ENCODE data around the gene SYT13. TPM values are rescaled to one million over a fixed set of nuclear protein-coding genes. Genes with fewer than 3 reads are reported as not detected.
"Not testable (repeated sequence)": the region's sequence is repeated elsewhere in the genome, so short reads cannot be mapped to it uniquely, and the experiment has no call there.

SYT13 gene
- total RNA-seq, 2 experiments from 2014 or later: not detected

GRCh38 chr11:45252877-45253276 lies 33.3 kb downstream of the SYT13 start:
- no peaks in the 10 kb centered on the region for H3K4me1 Mint-ChIP-seq (ENCODE audit: low read depth)
- ChIA-PET CTCF (interaction anchor here (0.5 to 1.8 kb wide), 17 partner anchors 9 to 377 kb away, joined by 3 to 16 read pairs (median 5); no protein-coding TSS in a partner anchor), POLR2A (no interaction called here)
- intact Hi-C loops (cut with micrococcal nuclease): no loop called here
- H3K9me3 Mint-ChIP-seq: no peaks in the 10 kb centered on the region
- no peaks in the 10 kb centered on the region for H3K36me3 Mint-ChIP-seq
- H3K27ac Mint-ChIP-seq: no peak overlapping the region
- H3K4me3 Mint-ChIP-seq: no peak overlapping the region
- DNase-seq: no peak
- peaks cover 11% of the 10 kb centered on the region for H3K27me3 Mint-ChIP-seq

DNA sequence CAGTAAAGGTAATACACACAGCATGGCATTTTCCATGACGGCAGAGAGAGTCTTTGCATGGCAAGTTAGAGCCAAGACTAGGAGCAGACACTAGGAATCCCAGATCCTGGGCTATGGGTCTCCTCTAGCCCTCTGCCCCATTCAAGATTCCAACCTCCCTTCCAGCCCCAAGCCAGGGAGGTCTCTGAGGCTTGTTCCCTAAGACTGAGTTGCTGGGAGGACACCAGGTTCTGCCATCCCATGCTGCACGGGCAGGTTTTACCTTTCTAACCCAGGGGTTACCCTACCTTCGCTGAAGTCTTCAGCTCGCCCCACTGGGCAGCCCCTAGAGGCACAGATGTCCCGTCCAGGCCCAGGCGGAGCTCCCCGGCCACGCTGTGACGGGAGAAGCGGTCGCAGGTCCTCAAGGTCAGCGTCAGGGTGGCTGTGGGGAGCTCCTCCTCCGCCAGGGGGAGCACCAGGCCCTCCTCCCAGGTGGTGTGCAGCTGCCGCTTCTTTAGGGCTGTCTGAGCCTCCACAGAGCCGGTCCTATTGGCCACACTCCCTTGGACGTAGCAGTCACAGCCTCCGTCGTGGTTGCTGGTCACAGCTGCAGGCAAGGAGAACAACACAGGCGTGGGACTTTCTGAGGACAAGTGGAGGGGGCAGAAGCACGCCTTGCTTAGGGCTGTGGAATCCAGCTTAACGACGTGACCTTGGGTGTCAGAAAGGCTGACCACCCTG lies 33.8 kb downstream of the SYT13 start:
- Mint-ChIP-seq H3K4me3 (no peak overlapping the region), H3K4me1 (ENCODE audit: low read depth) (no peaks in the 10 kb centered on the region), H3K27ac (no peak overlapping the region), H3K27me3 (peaks cover 10% of the 10 kb centered on the region), H3K9me3 (no peaks in the 10 kb centered on the region), H3K36me3 (no peaks in the 10 kb centered on the region)
- CTCF ChIA-PET: interaction anchor here (0.5 to 1.7 kb wide), 16 partner anchors 9 to 377 kb away, joined by 3 to 16 read pairs (median 5); partner anchors contain the start of gene SYT13
- DNase-seq: peak; percentile 49
- POLR2A ChIA-PET: no interaction called here
- intact Hi-C loops (cut with micrococcal nuclease): no loop called here

GRCh38 chr11:45250035-45250718 lies 36.0 kb downstream of the SYT13 start:
- H3K27ac Mint-ChIP-seq: no peak overlapping the region
- CTCF ChIA-PET: interaction anchor here (0.9 to 2.1 kb wide), 4 partner anchors 9 to 323 kb away, joined by 3 to 8 read pairs (median 3); no protein-coding TSS in a partner anchor

GRCh38 chr11:45249372-45249771 lies 36.8 kb downstream of the SYT13 start:
- POLR2A ChIA-PET; H3K27me3 Mint-ChIP-seq; H3K27ac Mint-ChIP-seq; H3K36me3 Mint-ChIP-seq; H3K9me3 Mint-ChIP-seq; H3K4me1 Mint-ChIP-seq (ENCODE audit: low read depth); H3K4me3 Mint-ChIP-seq; DNase-seq: not testable (repeated sequence)
- CTCF ChIA-PET: interaction anchor here (0.9 to 2.1 kb wide), 3 partner anchors 10 to 139 kb away, joined by 3 to 8 read pairs (median 3); no protein-coding TSS in a partner anchor
- intact Hi-C loops (cut with micrococcal nuclease): loop anchor here (5.0 kb wide), 1 partner anchor 137 kb away; no protein-coding TSS in a partner anchor

More at GRCh38 chr11:45250035-45250718, 36.0 kb downstream of the SYT13 start:
- H3K36me3 Mint-ChIP-seq: no peaks in the 10 kb centered on the region
- no peaks in the 10 kb centered on the region for H3K9me3 Mint-ChIP-seq
- POLR2A ChIA-PET: no interaction called here
- no peak overlapping the region for H3K4me3 Mint-ChIP-seq
- DNase-seq: no peak
- intact Hi-C loops (cut with micrococcal nuclease): no loop called here
- peaks cover 7% of the 10 kb centered on the region for H3K27me3 Mint-ChIP-seq
- H3K4me1 Mint-ChIP-seq (ENCODE audit: low read depth): no peaks in the 10 kb centered on the region

DNA sequence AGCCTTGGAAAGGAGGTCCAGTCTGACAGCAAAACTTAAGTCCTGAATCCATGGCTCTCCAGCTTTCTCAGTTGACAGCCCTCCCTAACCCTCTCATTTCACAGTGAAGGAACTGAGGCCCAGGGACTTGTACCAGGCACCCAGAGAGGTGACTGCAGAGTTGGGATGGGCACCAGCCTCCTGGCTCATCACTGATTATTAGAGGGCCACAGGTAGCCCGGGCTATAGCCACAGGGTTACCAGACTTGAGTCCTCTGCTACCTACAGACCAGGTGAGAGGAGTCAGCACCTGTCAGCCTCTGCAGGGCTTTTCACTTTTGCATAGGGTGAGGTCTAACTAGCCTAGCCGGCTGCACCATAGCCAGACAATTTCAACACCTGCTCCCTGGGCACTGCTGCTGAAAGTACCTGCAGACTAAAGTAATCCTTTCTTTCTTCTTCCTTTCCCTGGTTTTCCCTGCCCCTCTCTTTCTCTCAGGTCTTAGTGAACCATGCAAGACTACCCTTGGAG lies 37.6 kb downstream of the SYT13 start:
- Mint-ChIP-seq H3K27ac (no peak overlapping the region), H3K4me1 (ENCODE audit: low read depth) (no peaks in the 10 kb centered on the region), H3K9me3 (no peaks in the 10 kb centered on the region), H3K27me3 (peaks cover 7% of the 10 kb centered on the region), H3K36me3 (no peaks in the 10 kb centered on the region), H3K4me3 (no peak overlapping the region)
- ChIA-PET POLR2A (no interaction called here), CTCF (interaction anchor here (1.4 kb wide), 1 partner anchor 312 kb away, joined by 3 read pairs; no protein-coding TSS in a partner anchor)
- intact Hi-C loops (cut with micrococcal nuclease): loop anchor here (5.0 kb wide), 1 partner anchor 136 kb away; no protein-coding TSS in a partner anchor
- DNase-seq: no peak

DNA sequence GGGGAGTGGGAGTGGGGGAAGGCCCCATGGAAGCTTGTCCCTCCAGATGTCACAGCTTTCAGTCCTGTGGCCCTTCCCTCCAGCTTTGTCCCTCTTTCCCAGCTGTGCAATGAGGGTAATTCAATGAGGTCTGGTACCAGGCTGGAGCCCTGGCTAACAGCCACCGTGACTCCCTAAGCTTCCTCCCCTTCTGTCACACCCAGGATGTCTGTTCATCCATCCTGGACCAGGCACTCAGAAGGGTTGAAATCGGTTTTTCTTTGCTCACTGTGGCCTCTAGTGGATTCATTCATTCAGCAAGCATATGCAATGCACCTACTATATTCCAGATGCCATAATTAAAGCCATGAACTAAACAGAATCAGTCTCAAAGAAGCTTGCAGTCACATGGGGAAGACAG lies 38.7 kb downstream of the SYT13 start:
- Mint-ChIP-seq H3K27ac (no peak overlapping the region), H3K4me1 (ENCODE audit: low read depth) (no peaks in the 10 kb centered on the region), H3K36me3 (no peaks in the 10 kb centered on the region), H3K4me3 (no peak overlapping the region), H3K27me3 (peaks cover 4% of the 10 kb centered on the region), H3K9me3 (no peaks in the 10 kb centered on the region)
- POLR2A ChIA-PET: no interaction called here
- no peak for DNase-seq
- intact Hi-C loops (cut with micrococcal nuclease): loop anchor here (5.0 kb wide), 1 partner anchor 135 kb away; no protein-coding TSS in a partner anchor
- CTCF ChIA-PET: interaction anchor here (1.2 to 1.4 kb wide), 2 partner anchors 138 to 311 kb away, joined by 3 read pairs; no protein-coding TSS in a partner anchor

DNA sequence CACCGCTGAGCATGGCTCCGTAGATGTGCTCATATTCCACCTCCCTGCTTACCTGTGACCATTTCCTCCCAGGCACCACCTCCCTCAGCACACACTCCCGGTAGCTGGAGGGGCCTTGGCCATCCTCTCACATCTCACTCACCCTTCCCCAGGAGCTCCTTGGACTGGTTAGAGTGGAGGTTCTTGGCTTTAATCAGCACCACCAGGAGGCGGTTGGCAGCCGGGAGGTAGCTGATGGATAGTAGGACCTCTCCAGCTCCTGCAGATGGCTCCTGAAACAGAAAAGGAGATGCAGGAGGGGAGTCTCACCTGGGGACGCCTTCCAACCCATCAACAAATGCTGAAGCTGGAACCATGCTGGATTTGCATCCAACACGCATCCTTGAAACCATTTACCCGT lies 39.9 kb downstream of the SYT13 start:
- intact Hi-C loops (cut with micrococcal nuclease): loop anchor here (5.0 kb wide), 1 partner anchor 134 kb away; no protein-coding TSS in a partner anchor
- Mint-ChIP-seq H3K9me3 (no peaks in the 10 kb centered on the region), H3K27me3 (peaks cover 3% of the 10 kb centered on the region), H3K4me3 (no peak overlapping the region), H3K4me1 (ENCODE audit: low read depth) (no peaks in the 10 kb centered on the region), H3K27ac (no peak overlapping the region), H3K36me3 (no peaks in the 10 kb centered on the region)
- CTCF ChIA-PET: interaction anchor here (1.1 to 1.6 kb wide), 2 partner anchors 20 to 46 kb away, joined by 3 to 4 read pairs; no protein-coding TSS in a partner anchor
- DNase-seq: no peak
- POLR2A ChIA-PET: no interaction called here

GRCh38 chr11:45245218-45246045 lies 40.7 kb downstream of the SYT13 start:
- no peaks in the 10 kb centered on the region for H3K36me3 Mint-ChIP-seq
- ChIA-PET POLR2A (no interaction called here), CTCF (interaction anchor here (0.7 to 1.6 kb wide), 6 partner anchors 9 to 308 kb away, joined by 3 to 4 read pairs (median 3); no protein-coding TSS in a partner anchor)
- H3K4me3 Mint-ChIP-seq: no peak overlapping the region
- H3K9me3 Mint-ChIP-seq: no peaks in the 10 kb centered on the region
- no peak for DNase-seq
- no peaks in the 10 kb centered on the region for H3K4me1 Mint-ChIP-seq (ENCODE audit: low read depth)
- no peak overlapping the region for H3K27ac Mint-ChIP-seq
- intact Hi-C loops (cut with micrococcal nuclease): loop anchor here (5.0 kb wide), 1 partner anchor 133 kb away; no protein-coding TSS in a partner anchor
- H3K27me3 Mint-ChIP-seq: peaks cover 3% of the 10 kb centered on the region

GRCh38 chr11:45243967-45244366 lies 42.2 kb downstream of the SYT13 start:
- ChIA-PET CTCF (interaction anchor here (0.9 to 2.6 kb wide), 2 partner anchors 9 to 10 kb away, joined by 3 to 11 read pairs; no protein-coding TSS in a partner anchor), POLR2A (no interaction called here)
- no peak overlapping the region for H3K27ac Mint-ChIP-seq
- peaks cover 4% of the 10 kb centered on the region for H3K9me3 Mint-ChIP-seq
- intact Hi-C loops (cut with micrococcal nuclease): no loop called here
- no peaks in the 10 kb centered on the region for H3K27me3 Mint-ChIP-seq
- no peak for DNase-seq
- no peaks in the 10 kb centered on the region for H3K4me1 Mint-ChIP-seq (ENCODE audit: low read depth)
- no peaks in the 10 kb centered on the region for H3K36me3 Mint-ChIP-seq
- H3K4me3 Mint-ChIP-seq: no peak overlapping the region

DNA sequence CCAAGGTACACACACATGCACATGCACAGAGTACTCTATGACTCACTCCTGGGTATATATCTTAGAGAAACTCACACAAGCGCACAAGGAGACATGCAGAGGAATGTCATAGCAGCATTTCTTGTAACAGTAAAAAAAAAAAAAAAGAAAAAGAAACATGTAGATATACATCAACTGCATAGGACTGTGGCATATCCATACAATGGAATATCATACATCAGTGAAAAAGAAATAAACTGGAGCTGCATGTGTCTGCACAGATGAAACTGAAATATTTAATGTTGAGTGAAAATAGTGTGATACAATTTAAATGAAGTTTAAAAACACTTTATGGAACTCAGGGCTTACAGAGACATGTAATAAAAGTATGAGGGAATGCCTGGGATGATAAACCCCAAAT lies 46.4 kb downstream of the SYT13 start:
- H3K27me3 Mint-ChIP-seq: peaks cover 11% of the 10 kb centered on the region
- peaks cover 4% of the 10 kb centered on the region for H3K9me3 Mint-ChIP-seq
- intact Hi-C loops (cut with micrococcal nuclease): no loop called here
- ChIA-PET CTCF (interaction anchor here (2.1 kb wide), 1 partner anchor 13 kb away, joined by 6 read pairs; no protein-coding TSS in a partner anchor), POLR2A (no interaction called here)
- H3K4me1 Mint-ChIP-seq (ENCODE audit: low read depth): no peaks in the 10 kb centered on the region
- no peak overlapping the region for H3K4me3 Mint-ChIP-seq
- no peak overlapping the region for H3K27ac Mint-ChIP-seq
- no peaks in the 10 kb centered on the region for H3K36me3 Mint-ChIP-seq
- DNase-seq: no peak

GRCh38 chr11:45238724-45239123 lies 47.4 kb downstream of the SYT13 start:
- no peaks in the 10 kb centered on the region for H3K4me1 Mint-ChIP-seq (ENCODE audit: low read depth)
- peaks cover 4% of the 10 kb centered on the region for H3K9me3 Mint-ChIP-seq
- ChIA-PET CTCF (interaction anchor here (1.2 to 2.1 kb wide), 2 partner anchors 14 to 128 kb away, joined by 6 to 7 read pairs; no protein-coding TSS in a partner anchor), POLR2A (no interaction called here)
- peaks cover 11% of the 10 kb centered on the region for H3K27me3 Mint-ChIP-seq
- H3K4me3 Mint-ChIP-seq: no peak overlapping the region
- H3K27ac Mint-ChIP-seq: no peak overlapping the region
- no peak for DNase-seq
- intact Hi-C loops (cut with micrococcal nuclease): no loop called here
- no peaks in the 10 kb centered on the region for H3K36me3 Mint-ChIP-seq
